Activated CD4-positive, alpha-beta T cell treated with anti-CD3 and anti-CD28 coated beads, Interleukin-2, amount 50 U/mL, for 1 hour (primary cell): ENCODE measurements around the gene SLC1A1.

ENCODE experiments used
- DNase-seq: peaks from one replicate; pipeline ENCODE4 v3.0.0-alpha.2; 2020

The SLC1A1 gene

DNA sequence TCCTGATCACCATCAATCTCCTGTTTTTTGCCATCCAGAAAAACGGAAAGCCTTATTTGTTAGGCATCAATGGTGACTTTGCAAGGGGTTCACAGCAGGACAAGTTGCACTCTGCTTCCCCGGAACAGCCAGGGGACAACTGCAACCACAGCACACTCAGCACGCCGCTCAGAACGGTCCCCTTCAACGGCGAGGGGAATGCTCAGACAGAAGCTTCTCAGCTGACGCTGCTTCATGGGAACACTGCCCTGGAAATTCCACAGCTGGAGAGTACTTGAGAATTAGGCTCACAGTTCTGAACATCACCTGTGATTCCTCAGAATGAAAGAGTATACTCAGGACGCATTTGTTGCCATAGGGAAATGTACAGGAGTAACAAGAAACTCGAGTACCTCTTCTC is 131.7 kb downstream of the SLC1A1 start:
- no peak for DNase-seq

DNA sequence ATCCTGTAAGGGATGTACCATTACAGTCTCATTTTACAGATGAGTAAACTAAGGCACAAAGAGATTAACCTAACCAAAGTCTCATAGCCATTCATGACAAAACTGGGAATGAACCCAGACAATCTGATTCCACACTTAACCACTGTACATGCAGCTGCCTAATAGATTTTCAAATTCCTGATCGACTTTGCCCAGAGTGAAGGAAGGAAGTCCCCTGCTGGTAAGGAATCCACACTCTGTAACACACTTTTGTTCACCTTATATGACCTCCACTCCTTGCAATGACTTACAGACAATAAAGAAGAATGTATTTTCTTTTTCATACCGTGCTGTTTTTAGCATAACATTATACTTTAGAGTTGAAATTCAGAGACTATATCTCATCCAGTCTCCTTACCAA is 140.6 kb downstream of the SLC1A1 start:
- no peak for DNase-seq
